Measurements from ENCODE around the gene FOXP4. TPM values are rescaled to one million over a fixed set of nuclear protein-coding genes. Genes with fewer than 3 reads are reported as not detected.

The FOXP4 gene
- total RNA-seq, 1 donor from 2014 or later, result 41.9 TPM

- DNase-seq (ENCODE audit: low read depth), result no peak
- Histone ChIP-seq H3K9ac (ENCODE audit: low read length) (no peak overlapping the region), H3K79me2 (ENCODE audit: insufficient read depth, low read length) (no peaks in the 10 kb centered on the region), H3K4me2 (ENCODE audit: low read length) (no peak overlapping the region), H4K20me1 (ENCODE audit: insufficient read depth, low read length) (no peaks in the 10 kb centered on the region), H3K27ac (ENCODE audit: low read depth, low read length) (no peak overlapping the region), H3K27me3 (ENCODE audit: insufficient read depth, low read length) (peaks cover 34% of the 10 kb centered on the region), H3K9me3 (ENCODE audit: insufficient read depth, low read depth, low read length) (no peaks in the 10 kb centered on the region), H2AFZ (ENCODE audit: low read depth, low read length) (no peak overlapping the region), H3K4me1 (ENCODE audit: insufficient read depth, low read length) (peaks cover 3% of the 10 kb centered on the region), H3K4me3 (ENCODE audit: insufficient read depth, low read depth, low read length) (no peak overlapping the region), H3K36me3 (ENCODE audit: insufficient read depth, low read length) (no peaks in the 10 kb centered on the region)
- peaks cover 3% of the 10 kb centered on the region for H3K36me3 Mint-ChIP-seq (ENCODE audit: low read depth, unreplicated experiment)
- H3K4me1 Mint-ChIP-seq (ENCODE audit: low read depth, unreplicated experiment), result peaks cover 3% of the 10 kb centered on the region
- peaks cover 70% of the 10 kb centered on the region for H3K27me3 Mint-ChIP-seq (ENCODE audit: low read depth, unreplicated experiment)
- H3K9me3 Mint-ChIP-seq (ENCODE audit: unreplicated experiment), result no peaks in the 10 kb centered on the region
- no peak for FAIRE-seq
- H3K4me3 Mint-ChIP-seq (ENCODE audit: unreplicated experiment), result no peak overlapping the region
- no peak overlapping the region for H3K27ac Mint-ChIP-seq (ENCODE audit: unreplicated experiment)
- TF ChIP-seq CTCF (IDR thresholded peaks at IDR 0.05; ENCODE audit: insufficient read depth, low read depth, low read length), result no peak
Observed at GRCh38 chr6:41524634-41525011, 21.6 kb upstream of the FOXP4 start.

GRCh38 chr6:41527721-41528408 is 18.3 kb upstream of the FOXP4 start:
- Histone ChIP-seq H3K27me3 (ENCODE audit: insufficient read depth, low read length) (peaks cover 24% of the 10 kb centered on the region), H2AFZ (ENCODE audit: low read depth, low read length) (peak overlapping the region; percentile 66), H3K9ac (ENCODE audit: low read length) (no peak overlapping the region), H4K20me1 (ENCODE audit: insufficient read depth, low read length) (no peaks in the 10 kb centered on the region), H3K79me2 (ENCODE audit: insufficient read depth, low read length) (no peaks in the 10 kb centered on the region), H3K36me3 (ENCODE audit: insufficient read depth, low read length) (no peaks in the 10 kb centered on the region), H3K4me2 (ENCODE audit: low read length) (peak overlapping the region; percentile 68), H3K4me1 (ENCODE audit: insufficient read depth, low read length) (peaks cover 13% of the 10 kb centered on the region), H3K9me3 (ENCODE audit: insufficient read depth, low read depth, low read length) (no peaks in the 10 kb centered on the region), H3K4me3 (ENCODE audit: insufficient read depth, low read depth, low read length) (no peak overlapping the region), H3K27ac (ENCODE audit: low read depth, low read length) (no peak overlapping the region)
- no peak for TF ChIP-seq EZH2 (IDR thresholded peaks at IDR 0.05; ENCODE audit: insufficient read depth, low read length)
- no peak for TF ChIP-seq CTCF (IDR thresholded peaks at IDR 0.05; ENCODE audit: insufficient read depth, low read depth, low read length)
- no peak for FAIRE-seq
- no peak for DNase-seq (ENCODE audit: low read depth)
- Mint-ChIP-seq H3K36me3 (ENCODE audit: low read depth, unreplicated experiment) (peaks cover 5% of the 10 kb centered on the region), H3K4me3 (ENCODE audit: unreplicated experiment) (no peak overlapping the region), H3K27ac (ENCODE audit: unreplicated experiment) (no peak overlapping the region), H3K9me3 (ENCODE audit: unreplicated experiment) (no peaks in the 10 kb centered on the region), H3K4me1 (ENCODE audit: low read depth, unreplicated experiment) (peaks cover 11% of the 10 kb centered on the region), H3K27me3 (ENCODE audit: low read depth, unreplicated experiment) (peaks cover 62% of the 10 kb centered on the region)

- FAIRE-seq, result no peak
Observed at GRCh38 chr6:41528409-41528963, 17.7 kb upstream of the FOXP4 start.

More at GRCh38 chr6:41528409-41528963, 17.7 kb upstream of the FOXP4 start:
- peak overlapping the region; percentile 16 for H3K4me3 Mint-ChIP-seq (ENCODE audit: unreplicated experiment)
- H3K27ac Mint-ChIP-seq (ENCODE audit: unreplicated experiment), result no peak overlapping the region
- H3K27me3 ChIP-seq (ENCODE audit: insufficient read depth, low read length), result peaks cover 18% of the 10 kb centered on the region
- H3K36me3 ChIP-seq (ENCODE audit: insufficient read depth, low read length), result no peaks in the 10 kb centered on the region
- H4K20me1 ChIP-seq (ENCODE audit: insufficient read depth, low read length), result no peaks in the 10 kb centered on the region
- H3K4me1 Mint-ChIP-seq (ENCODE audit: low read depth, unreplicated experiment), result peaks cover 11% of the 10 kb centered on the region
- peaks cover 61% of the 10 kb centered on the region for H3K27me3 Mint-ChIP-seq (ENCODE audit: low read depth, unreplicated experiment)
- H3K79me2 ChIP-seq (ENCODE audit: insufficient read depth, low read length), result no peaks in the 10 kb centered on the region
- H3K27ac ChIP-seq (ENCODE audit: low read depth, low read length), result no peak overlapping the region
- peaks cover 13% of the 10 kb centered on the region for H3K4me1 ChIP-seq (ENCODE audit: insufficient read depth, low read length)
- H3K9me3 Mint-ChIP-seq (ENCODE audit: unreplicated experiment), result no peaks in the 10 kb centered on the region
- TF ChIP-seq EZH2 (IDR thresholded peaks at IDR 0.05; ENCODE audit: insufficient read depth, low read length), result no peak
- TF ChIP-seq CTCF (IDR thresholded peaks at IDR 0.05; ENCODE audit: insufficient read depth, low read depth, low read length), result no peak
- no peak overlapping the region for H3K9ac ChIP-seq (ENCODE audit: low read length)
- peak overlapping the region; percentile 68 for H3K4me2 ChIP-seq (ENCODE audit: low read length)
- H3K9me3 ChIP-seq (ENCODE audit: insufficient read depth, low read depth, low read length), result no peaks in the 10 kb centered on the region
- peak overlapping the region; percentile 66 for H2AFZ ChIP-seq (ENCODE audit: low read depth, low read length)
- no peak overlapping the region for H3K4me3 ChIP-seq (ENCODE audit: insufficient read depth, low read depth, low read length)
- peaks cover 5% of the 10 kb centered on the region for H3K36me3 Mint-ChIP-seq (ENCODE audit: low read depth, unreplicated experiment)
- no peak for DNase-seq (ENCODE audit: low read depth)

All from astrocyte (in vitro differentiated cells and primary cell).